ENCODE measurements around the gene GTF2A1L. TPM values are rescaled to one million over a fixed set of nuclear protein-coding genes. Genes with fewer than 3 reads are reported as not detected.

The GTF2A1L gene
- total RNA-seq, 1 donor, result 4.7 TPM

GRCh38 chr2:48626047-48626446 is 8.4 kb downstream of the GTF2A1L start:
- no peak overlapping the region for H3K4me3 ChIP-seq (ENCODE audit: low read depth, low read length)
- TF ChIP-seq CTCF (IDR thresholded peaks at IDR 0.05; ENCODE audit: insufficient read depth, low read depth, low read length), result no peak
- DNase-seq (ENCODE audit: low read depth), result no peak

- TF ChIP-seq CTCF (IDR thresholded peaks at IDR 0.05; ENCODE audit: insufficient read depth, low read depth, low read length), result no peak
- H3K4me3 ChIP-seq (ENCODE audit: low read depth, low read length), result no peak overlapping the region
- DNase-seq (ENCODE audit: low read depth), result peak; percentile 83
These were observed 15.5 kb downstream of the GTF2A1L start for GRCh38 chr2:48633143-48633542.

GRCh38 chr2:48635786-48636185 is 18.1 kb downstream of the GTF2A1L start:
- DNase-seq (ENCODE audit: low read depth), result no peak
- no peak for TF ChIP-seq CTCF (IDR thresholded peaks at IDR 0.05; ENCODE audit: insufficient read depth, low read depth, low read length)
- H3K4me3 ChIP-seq (ENCODE audit: low read depth, low read length), result no peak overlapping the region

GRCh38 chr2:48638261-48638660 is 20.6 kb downstream of the GTF2A1L start:
- no peak for TF ChIP-seq CTCF (IDR thresholded peaks at IDR 0.05; ENCODE audit: insufficient read depth, low read depth, low read length)

GRCh38 chr2:48651158-48651790 is 33.6 kb downstream of the GTF2A1L start:
- no peak overlapping the region for H3K4me3 ChIP-seq (ENCODE audit: low read depth, low read length)

More at GRCh38 chr2:48638261-48638660, 20.6 kb downstream of the GTF2A1L start:
- no peak overlapping the region for H3K4me3 ChIP-seq (ENCODE audit: low read depth, low read length)
- peak; percentile 16 for DNase-seq (ENCODE audit: low read depth)

GRCh38 chr2:48668992-48669391 is 51.3 kb downstream of the GTF2A1L start:
- no peak for DNase-seq (ENCODE audit: low read depth)
- no peak overlapping the region for H3K4me3 ChIP-seq (ENCODE audit: low read depth, low read length)
- no peak for TF ChIP-seq CTCF (IDR thresholded peaks at IDR 0.05; ENCODE audit: insufficient read depth, low read depth, low read length)

More at GRCh38 chr2:48651158-48651790, 33.6 kb downstream of the GTF2A1L start:
- no peak for TF ChIP-seq CTCF (IDR thresholded peaks at IDR 0.05; ENCODE audit: insufficient read depth, low read depth, low read length)
- DNase-seq (ENCODE audit: low read depth), result peak; percentile 48

- no peak overlapping the region for H3K4me3 ChIP-seq (ENCODE audit: low read depth, low read length)
- no peak for DNase-seq (ENCODE audit: low read depth)
- no peak for TF ChIP-seq CTCF (IDR thresholded peaks at IDR 0.05; ENCODE audit: insufficient read depth, low read depth, low read length)
These were observed 55.9 kb downstream of the GTF2A1L start for GRCh38 chr2:48673581-48673980.
